Vagina (tissue), 2 donors: ENCODE data around the gene TOMM20.
"Not testable (repeated sequence)": the region's sequence is repeated elsewhere in the genome, so short reads cannot be mapped to it uniquely, and the experiment has no call there.

Source experiments
- POLR2A ChIP-seq, 2 donors: fragments of 450-650 bp; IDR thresholded peaks; one replicate each; pipeline ENCODE4 v1.6.1; 2017; ENCODE audit warnings: antibody characterized with exemption in 2 of 2, mild to moderate bottlenecking in 2 of 2, moderate library complexity in 2 of 2
- POLR2AphosphoS5 ChIP-seq, 2 donors: sonication (generic); formaldehyde crosslinking; IDR thresholded peaks; one replicate each; pipeline ENCODE4 v1.9.0; 2017; ENCODE audit warnings: antibody characterized with exemption in 2 of 2, mild to moderate bottlenecking in 2 of 2, low read depth in 1 of 2; ENCODE audit not compliant: insufficient read depth in 1 of 2
- TF ChIP-seq, protein P1 (sequence below), 3 experiments: fragments of 450-650 bp in 2 of 3; fragments of 200-600 bp in 1 of 3; sonication (generic) in 1 of 3; IDR thresholded peaks; one replicate each; pipeline ENCODE4 v1.5.1; 2017 to 2019; ENCODE audit warnings: antibody characterized with exemption in 3 of 3, mild to moderate bottlenecking in 2 of 3, moderate library complexity in 2 of 3

DNA sequence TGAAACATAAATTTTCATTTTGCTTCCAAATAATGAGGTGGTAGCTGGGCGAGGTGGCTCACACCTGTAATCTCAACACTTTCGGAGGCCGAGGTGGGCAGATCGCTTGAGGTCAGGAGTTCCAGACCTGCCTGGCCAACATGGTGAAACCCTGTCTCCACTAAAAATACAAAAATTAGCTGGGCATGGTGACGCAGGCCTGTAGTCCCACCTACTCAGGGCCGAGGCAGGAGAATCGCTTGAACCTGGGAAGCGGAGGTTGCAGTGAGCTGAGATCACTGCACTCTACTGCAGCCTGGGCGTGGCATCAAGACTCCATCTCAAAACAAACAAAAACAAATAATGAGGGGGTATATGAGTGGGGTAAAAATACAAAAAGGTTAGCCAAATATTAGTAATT, 31.3 kb upstream of the TOMM20 start:
- TF ChIP-seq, protein P1, sequence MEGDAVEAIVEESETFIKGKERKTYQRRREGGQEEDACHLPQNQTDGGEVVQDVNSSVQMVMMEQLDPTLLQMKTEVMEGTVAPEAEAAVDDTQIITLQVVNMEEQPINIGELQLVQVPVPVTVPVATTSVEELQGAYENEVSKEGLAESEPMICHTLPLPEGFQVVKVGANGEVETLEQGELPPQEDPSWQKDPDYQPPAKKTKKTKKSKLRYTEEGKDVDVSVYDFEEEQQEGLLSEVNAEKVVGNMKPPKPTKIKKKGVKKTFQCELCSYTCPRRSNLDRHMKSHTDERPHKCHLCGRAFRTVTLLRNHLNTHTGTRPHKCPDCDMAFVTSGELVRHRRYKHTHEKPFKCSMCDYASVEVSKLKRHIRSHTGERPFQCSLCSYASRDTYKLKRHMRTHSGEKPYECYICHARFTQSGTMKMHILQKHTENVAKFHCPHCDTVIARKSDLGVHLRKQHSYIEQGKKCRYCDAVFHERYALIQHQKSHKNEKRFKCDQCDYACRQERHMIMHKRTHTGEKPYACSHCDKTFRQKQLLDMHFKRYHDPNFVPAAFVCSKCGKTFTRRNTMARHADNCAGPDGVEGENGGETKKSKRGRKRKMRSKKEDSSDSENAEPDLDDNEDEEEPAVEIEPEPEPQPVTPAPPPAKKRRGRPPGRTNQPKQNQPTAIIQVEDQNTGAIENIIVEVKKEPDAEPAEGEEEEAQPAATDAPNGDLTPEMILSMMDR (IDR thresholded peaks at IDR 0.05), result not testable (repeated sequence)
- not testable (repeated sequence) for TF ChIP-seq POLR2AphosphoS5 (IDR thresholded peaks at IDR 0.05; ENCODE audit: insufficient read depth in 1 of 2, low read depth in 1 of 2); POLR2A (IDR thresholded peaks at IDR 0.05)
